ENCODE results near the gene ASMT.
"Not testable (repeated sequence)": the region's sequence is repeated elsewhere in the genome, so short reads cannot be mapped to it uniquely, and the experiment has no call there.

Gene ASMT, protein sequence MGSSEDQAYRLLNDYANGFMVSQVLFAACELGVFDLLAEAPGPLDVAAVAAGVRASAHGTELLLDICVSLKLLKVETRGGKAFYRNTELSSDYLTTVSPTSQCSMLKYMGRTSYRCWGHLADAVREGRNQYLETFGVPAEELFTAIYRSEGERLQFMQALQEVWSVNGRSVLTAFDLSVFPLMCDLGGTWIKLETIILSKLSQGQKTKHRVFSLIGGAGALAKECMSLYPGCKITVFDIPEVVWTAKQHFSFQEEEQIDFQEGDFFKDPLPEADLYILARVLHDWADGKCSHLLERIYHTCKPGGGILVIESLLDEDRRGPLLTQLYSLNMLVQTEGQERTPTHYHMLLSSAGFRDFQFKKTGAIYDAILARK

DNA sequence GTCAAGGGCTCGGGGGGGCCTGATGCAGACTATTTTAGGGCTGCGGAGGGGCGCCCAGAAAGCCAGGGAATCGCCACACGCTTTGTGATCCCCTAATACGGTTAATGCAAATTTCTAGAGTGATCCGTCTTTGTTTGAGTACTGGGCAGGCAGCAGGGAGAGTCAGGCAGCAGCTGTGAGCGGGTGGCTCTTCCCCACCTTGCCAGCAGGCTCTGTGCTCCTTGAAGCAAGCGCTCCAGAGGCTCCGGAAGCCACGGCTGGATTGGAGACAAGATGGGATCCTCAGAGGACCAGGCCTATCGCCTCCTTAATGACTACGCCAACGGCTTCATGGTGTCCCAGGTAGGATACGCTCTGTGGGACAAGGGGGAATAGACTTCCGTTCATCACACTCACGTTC lies at the start of gene ASMT:
Gene ASMT (plus strand): TSS at position 133 of the 400 bp plus-strand sequence. CDS start 141 bp downstream, at position 274.
- Mint-ChIP-seq H3K36me3 (ENCODE audit: low read depth) (no peaks in the 10 kb centered on the region), H3K9me3 (no peaks in the 10 kb centered on the region), H3K4me3 (no peak within 1 kb of the TSS), H3K4me1 (no peaks in the 10 kb centered on the region), H3K27ac (no peak within 1 kb of the TSS), H3K27me3 (ENCODE audit: low read depth) (no peaks in the 10 kb centered on the region)
- TF ChIP-seq, protein P1, sequence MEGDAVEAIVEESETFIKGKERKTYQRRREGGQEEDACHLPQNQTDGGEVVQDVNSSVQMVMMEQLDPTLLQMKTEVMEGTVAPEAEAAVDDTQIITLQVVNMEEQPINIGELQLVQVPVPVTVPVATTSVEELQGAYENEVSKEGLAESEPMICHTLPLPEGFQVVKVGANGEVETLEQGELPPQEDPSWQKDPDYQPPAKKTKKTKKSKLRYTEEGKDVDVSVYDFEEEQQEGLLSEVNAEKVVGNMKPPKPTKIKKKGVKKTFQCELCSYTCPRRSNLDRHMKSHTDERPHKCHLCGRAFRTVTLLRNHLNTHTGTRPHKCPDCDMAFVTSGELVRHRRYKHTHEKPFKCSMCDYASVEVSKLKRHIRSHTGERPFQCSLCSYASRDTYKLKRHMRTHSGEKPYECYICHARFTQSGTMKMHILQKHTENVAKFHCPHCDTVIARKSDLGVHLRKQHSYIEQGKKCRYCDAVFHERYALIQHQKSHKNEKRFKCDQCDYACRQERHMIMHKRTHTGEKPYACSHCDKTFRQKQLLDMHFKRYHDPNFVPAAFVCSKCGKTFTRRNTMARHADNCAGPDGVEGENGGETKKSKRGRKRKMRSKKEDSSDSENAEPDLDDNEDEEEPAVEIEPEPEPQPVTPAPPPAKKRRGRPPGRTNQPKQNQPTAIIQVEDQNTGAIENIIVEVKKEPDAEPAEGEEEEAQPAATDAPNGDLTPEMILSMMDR (IDR thresholded peaks at IDR 0.05; ENCODE audit: unreplicated experiment in 3 of 3) = no peak

DNA sequence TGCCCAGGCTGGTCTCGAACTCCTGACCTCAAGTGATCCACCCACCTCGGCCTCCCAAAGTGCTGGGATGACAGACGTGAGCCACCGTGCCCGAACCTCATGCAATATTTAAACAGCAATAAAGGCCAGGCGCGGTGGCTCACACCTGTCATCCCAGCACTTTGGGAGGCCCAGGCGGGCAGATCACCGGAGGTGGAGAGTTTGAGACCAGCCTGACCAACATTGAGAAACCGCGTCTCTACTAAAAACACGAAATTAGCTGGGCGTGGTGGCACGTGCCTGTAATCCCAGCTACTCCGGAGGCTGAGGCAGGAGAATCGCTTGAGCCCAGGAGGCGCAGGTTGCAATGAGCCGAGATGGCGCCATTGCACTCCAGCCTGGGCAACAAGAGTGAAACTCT lies 40.7 kb upstream of the ASMT start:
- not testable (repeated sequence) for H3K27ac Mint-ChIP-seq; H3K9me3 Mint-ChIP-seq; H3K4me1 Mint-ChIP-seq; H3K36me3 Mint-ChIP-seq (ENCODE audit: low read depth); H3K27me3 Mint-ChIP-seq (ENCODE audit: low read depth); H3K4me3 Mint-ChIP-seq

DNA sequence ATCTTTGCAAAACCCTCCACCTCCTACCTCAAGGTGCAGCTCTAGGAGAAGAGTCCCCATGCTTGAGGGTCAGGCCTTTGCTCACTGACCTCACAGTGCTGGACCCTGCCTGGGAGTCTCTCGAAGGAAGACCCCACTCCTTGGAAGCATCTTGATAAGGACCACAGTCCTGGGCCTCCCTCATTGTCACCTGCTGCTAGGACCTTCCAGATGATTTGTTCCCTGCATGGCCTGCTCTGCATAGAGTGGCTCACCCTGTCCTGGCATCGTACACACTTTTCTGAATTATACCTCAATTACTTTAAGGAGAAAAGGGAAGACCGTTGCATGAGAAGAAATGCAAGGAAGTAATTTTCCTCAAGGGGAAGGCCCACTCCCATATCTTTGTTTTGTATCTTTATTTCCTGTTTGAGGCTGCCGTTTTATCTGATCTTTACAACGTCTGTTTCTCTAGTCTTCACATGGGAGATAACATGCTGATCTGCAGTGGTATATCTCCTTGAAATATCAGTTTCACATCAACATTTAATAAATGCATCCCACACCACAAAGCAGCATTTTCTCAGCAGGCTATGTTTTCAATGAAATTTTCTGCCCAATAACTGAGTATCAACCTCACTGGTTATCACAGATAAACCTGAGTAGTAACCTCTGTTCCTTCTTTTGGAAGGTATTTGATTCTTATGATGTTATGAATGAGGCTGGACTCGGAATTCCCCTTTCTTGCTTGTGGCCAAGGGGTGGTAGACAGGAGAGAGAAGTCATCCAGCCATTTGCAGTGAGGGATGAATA lies 38.5 kb upstream of the ASMT start:
- H3K36me3 Mint-ChIP-seq (ENCODE audit: low read depth) = no peaks in the 10 kb centered on the region
- TF ChIP-seq, protein P1 (IDR thresholded peaks at IDR 0.05; ENCODE audit: unreplicated experiment in 3 of 3) = no peak
- H3K4me1 Mint-ChIP-seq = no peaks in the 10 kb centered on the region
- H3K9me3 Mint-ChIP-seq = no peaks in the 10 kb centered on the region
- no peak overlapping the region for H3K27ac Mint-ChIP-seq
- no peaks in the 10 kb centered on the region for H3K27me3 Mint-ChIP-seq (ENCODE audit: low read depth)
- H3K4me3 Mint-ChIP-seq = no peak overlapping the region

DNA sequence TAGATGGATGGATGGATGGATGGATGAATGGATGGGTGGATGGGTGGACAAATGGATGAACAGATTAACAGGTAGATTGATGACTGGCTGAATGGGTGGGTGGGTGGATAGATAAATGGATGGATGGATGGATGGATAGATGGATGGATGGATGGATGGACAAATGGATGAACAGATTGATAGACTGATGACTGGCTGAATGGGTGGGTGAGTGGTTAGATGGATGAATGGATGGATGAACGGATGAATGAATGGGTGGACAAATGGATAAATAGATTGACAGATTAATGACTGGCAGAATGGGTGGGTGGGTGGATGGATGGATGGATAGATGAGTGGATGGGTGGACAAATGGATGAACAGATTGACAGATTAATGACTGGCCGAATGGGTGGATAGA lies 37.0 kb upstream of the ASMT start:
- TF ChIP-seq, protein P1 (IDR thresholded peaks at IDR 0.05; ENCODE audit: unreplicated experiment in 3 of 3) = no peak
- Mint-ChIP-seq H3K9me3 (no peaks in the 10 kb centered on the region), H3K27ac (no peak overlapping the region), H3K36me3 (ENCODE audit: low read depth) (no peaks in the 10 kb centered on the region), H3K27me3 (ENCODE audit: low read depth) (no peaks in the 10 kb centered on the region), H3K4me3 (no peak overlapping the region), H3K4me1 (no peaks in the 10 kb centered on the region)

DNA sequence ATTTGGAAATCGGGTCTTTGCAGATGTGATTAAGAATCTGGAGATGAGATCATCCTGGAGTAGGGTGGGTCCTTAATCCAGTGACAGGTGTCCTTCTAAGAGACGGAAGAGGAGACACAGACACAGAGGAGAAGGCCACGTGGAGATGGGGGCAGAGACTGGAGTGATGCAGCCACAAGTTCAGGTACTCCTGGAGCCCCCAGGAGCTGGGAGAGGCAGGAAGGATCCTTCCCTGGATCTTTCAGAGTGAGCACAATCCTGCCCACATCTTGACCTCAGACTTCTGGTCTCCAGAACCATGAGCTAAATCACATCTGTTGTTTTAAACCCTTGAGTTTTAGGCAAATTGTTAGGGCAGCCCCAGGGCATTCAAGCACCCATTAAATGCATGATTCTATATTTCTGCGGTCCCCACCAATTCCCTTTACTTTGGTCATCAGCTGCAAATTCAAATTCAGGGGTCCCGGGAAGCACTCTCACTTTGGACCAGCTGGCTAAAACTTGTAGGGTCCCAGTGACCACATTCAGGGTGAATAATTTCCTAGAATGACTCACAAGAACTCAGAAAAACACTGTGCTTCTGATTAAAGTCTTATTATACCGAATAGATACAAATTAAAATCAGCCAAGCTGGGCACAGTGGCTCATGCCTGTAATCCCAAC lies 36.2 kb upstream of the ASMT start:
- TF ChIP-seq, protein P1 (IDR thresholded peaks at IDR 0.05; ENCODE audit: unreplicated experiment in 3 of 3) = no peak
- Mint-ChIP-seq H3K9me3 (no peaks in the 10 kb centered on the region), H3K36me3 (ENCODE audit: low read depth) (no peaks in the 10 kb centered on the region), H3K4me3 (no peak overlapping the region), H3K4me1 (no peaks in the 10 kb centered on the region), H3K27me3 (ENCODE audit: low read depth) (no peaks in the 10 kb centered on the region), H3K27ac (no peak overlapping the region)

DNA sequence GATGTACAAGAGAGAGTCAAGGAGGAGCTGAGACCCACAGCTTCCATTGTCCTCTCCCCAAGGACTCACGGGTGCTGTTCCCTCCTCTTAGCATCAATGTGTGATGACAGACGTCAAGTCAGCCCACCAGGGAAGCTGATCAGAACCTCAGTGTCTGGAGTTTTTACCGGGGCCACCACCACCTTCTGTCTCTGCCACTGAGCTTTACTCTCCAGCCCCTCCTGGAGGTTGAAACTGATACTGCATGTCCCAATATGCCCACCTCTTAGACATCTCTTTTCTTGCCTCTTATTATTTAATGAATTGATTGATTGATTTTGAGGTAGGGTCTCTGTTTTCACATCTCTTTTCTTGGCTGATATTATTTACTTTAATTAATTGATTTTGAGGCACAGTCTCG lies 33.7 kb upstream of the ASMT start:
- no peaks in the 10 kb centered on the region for H3K27me3 Mint-ChIP-seq (ENCODE audit: low read depth)
- no peaks in the 10 kb centered on the region for H3K36me3 Mint-ChIP-seq (ENCODE audit: low read depth)
- H3K4me1 Mint-ChIP-seq = no peaks in the 10 kb centered on the region
- TF ChIP-seq, protein P1 (IDR thresholded peaks at IDR 0.05; ENCODE audit: unreplicated experiment in 3 of 3) = peak; percentile 47 to 59 (median 57)
- no peak overlapping the region for H3K4me3 Mint-ChIP-seq
- H3K27ac Mint-ChIP-seq = no peak overlapping the region
- H3K9me3 Mint-ChIP-seq = no peaks in the 10 kb centered on the region
